MM.1S (cell line): ENCODE measurements around the gene S100A8.
"Not testable (repeated sequence)": the region's sequence is repeated elsewhere in the genome, so short reads cannot be mapped to it uniquely, and the experiment has no call there.

ENCODE experiments used
- DNase-seq: peaks from one replicate; pipeline ENCODE4 v3.0.0-alpha.2; 2015
- H2AFZ ChIP-seq: fragments of 300-600 bp; sonication (generic); 2 replicates; pipeline ENCODE4 v1.6.0; 2016; ENCODE audit warnings: antibody characterized with exemption, low read length
- H3F3A ChIP-seq: fragments of 300-600 bp; sonication (generic); 2 replicates; pipeline ENCODE4 v1.6.1; 2016; ENCODE audit warnings: mild to moderate bottlenecking, antibody characterized with exemption, low read length, moderate library complexity, mixed read lengths; ENCODE audit not compliant: insufficient read depth
- H3K27ac ChIP-seq: fragments of 300-600 bp; sonication (generic); 2 replicates; pipeline ENCODE4 v1.5.1; 2016; ENCODE audit warnings: mild to moderate bottlenecking, low read length
- H3K27me3 ChIP-seq: fragments of 300-600 bp; sonication (generic); replicated peaks from 2 replicates; pipeline ENCODE4 v1.6.0; 2016; ENCODE audit warnings: low read length; ENCODE audit not compliant: insufficient read depth
- H3K36me3 ChIP-seq: fragments of 300-600 bp; sonication (generic); replicated peaks from 2 replicates; pipeline ENCODE4 v1.6.1; 2016; ENCODE audit warnings: mild to moderate bottlenecking, low read length, mixed read lengths; ENCODE audit not compliant: insufficient read depth
- H3K4me1 ChIP-seq: fragments of 300-600 bp; sonication (generic); 2 replicates; pipeline ENCODE4 v1.6.1; 2016; ENCODE audit warnings: low read length, mixed read lengths
- H3K4me2 ChIP-seq: fragments of 300-600 bp; sonication (generic); 2 replicates; pipeline ENCODE4 v1.6.0; 2016; ENCODE audit warnings: low read depth, low read length
- H3K4me3 ChIP-seq: fragments of 300-600 bp; sonication (generic); 2 replicates; pipeline ENCODE4 v1.5.1; 2016; ENCODE audit warnings: low read length, mixed read lengths
- H3K79me2 ChIP-seq: fragments of 300-600 bp; sonication (generic); 2 replicates; pipeline ENCODE4 v1.6.1; 2016; ENCODE audit warnings: mixed run types, low read length, mixed read lengths
- H3K9ac ChIP-seq: fragments of 300-600 bp; sonication (generic); 2 replicates; pipeline ENCODE4 v1.6.1; 2016; ENCODE audit warnings: low read length, mixed read lengths
- H3K9me2 ChIP-seq: fragments of 300-600 bp; sonication (generic); replicated peaks from 2 replicates; pipeline ENCODE4 v1.6.1; 2016; ENCODE audit warnings: mild to moderate bottlenecking, low read length, mixed read lengths; ENCODE audit not compliant: insufficient read depth
- H3K9me3 ChIP-seq: fragments of 300-600 bp; sonication (generic); replicated peaks from 2 replicates; pipeline ENCODE4 v1.6.1; 2016; ENCODE audit warnings: mild to moderate bottlenecking, low read length, mixed read lengths; ENCODE audit not compliant: insufficient read depth
- H4K20me1 ChIP-seq: fragments of 300-600 bp; sonication (generic); 2 replicates; pipeline ENCODE4 v1.6.1; 2016; ENCODE audit warnings: mild to moderate bottlenecking, low read length, moderate library complexity, mixed read lengths; ENCODE audit not compliant: insufficient read depth
- EZH2 ChIP-seq: fragments of 300-600 bp; sonication (generic); optimal IDR thresholded peaks from 2 replicates; pipeline ENCODE3; 2017; ENCODE audit warnings: low read depth, mild to moderate bottlenecking, antibody characterized with exemption, low read length, mixed read lengths
- EZH2phosphoT487 ChIP-seq: fragments of 300-600 bp; sonication (generic); IDR thresholded peaks from 2 replicates; pipeline ENCODE4 v1.6.1; 2018; ENCODE audit warnings: antibody characterized with exemption, low read length
- TF ChIP-seq, protein P1 (sequence below): fragments of 300-600 bp; sonication (generic); IDR thresholded peaks from 2 replicates; pipeline ENCODE4 v1.5.1; 2016; ENCODE audit warnings: antibody characterized with exemption, low read length, mixed read lengths

The S100A8 gene

DNA sequence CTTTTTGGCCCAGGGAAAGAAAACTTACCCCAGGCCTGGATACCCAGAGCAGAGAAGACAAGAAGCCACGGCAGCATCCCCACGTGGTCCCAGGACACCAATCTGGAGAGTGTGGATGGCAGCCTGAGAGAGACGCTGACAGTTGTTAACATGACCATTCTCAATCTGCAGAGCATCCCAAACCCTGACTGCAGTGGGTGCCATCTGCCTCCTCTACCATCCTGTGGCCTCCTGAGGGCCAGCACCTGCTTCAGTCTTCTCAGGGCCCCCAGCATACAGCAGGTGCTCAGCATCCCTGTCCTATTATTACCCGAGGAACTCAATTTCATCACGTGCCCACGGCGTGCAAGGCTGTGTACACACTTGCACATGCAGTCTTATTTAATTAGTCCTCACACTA lies 43.0 kb downstream of the S100A8 start:
- Histone ChIP-seq H3K4me2 (no peak overlapping the region), H3K9ac (no peak overlapping the region)

GRCh38 chr1:153347049-153347448 lies 43.8 kb downstream of the S100A8 start:
- not testable (repeated sequence) for H3K27ac ChIP-seq, DNase-seq, H4K20me1 ChIP-seq, H3F3A ChIP-seq, H3K9ac ChIP-seq, H3K9me2 ChIP-seq, H3K36me3 ChIP-seq, H3K79me2 ChIP-seq, H3K9me3 ChIP-seq, H3K27me3 ChIP-seq, H3K4me2 ChIP-seq, H2AFZ ChIP-seq, H3K4me3 ChIP-seq
- peaks cover 29% of the 10 kb centered on the region for H3K4me1 ChIP-seq

More for the DNA sequence above, 43.0 kb downstream of the S100A8 start:
- H4K20me1 ChIP-seq: no peaks in the 10 kb centered on the region
- no peak overlapping the region for H2AFZ ChIP-seq
- no peaks in the 10 kb centered on the region for H3K79me2 ChIP-seq
- H3K27ac ChIP-seq: no peak overlapping the region
- no peaks in the 10 kb centered on the region for H3K9me3 ChIP-seq
- peaks cover 8% of the 10 kb centered on the region; the same call in 1 of the 2 replicates for H3K27me3 ChIP-seq
- peaks cover 29% of the 10 kb centered on the region for H3K4me1 ChIP-seq
- DNase-seq: no peak
- no peaks in the 10 kb centered on the region for H3K9me2 ChIP-seq
- H3F3A ChIP-seq: peaks cover 10% of the 10 kb centered on the region; the same call in 1 of the 2 replicates
- H3K4me3 ChIP-seq: no peak overlapping the region
- H3K36me3 ChIP-seq: no peaks in the 10 kb centered on the region
- TF ChIP-seq EZH2: no peak
- TF ChIP-seq, protein P1, sequence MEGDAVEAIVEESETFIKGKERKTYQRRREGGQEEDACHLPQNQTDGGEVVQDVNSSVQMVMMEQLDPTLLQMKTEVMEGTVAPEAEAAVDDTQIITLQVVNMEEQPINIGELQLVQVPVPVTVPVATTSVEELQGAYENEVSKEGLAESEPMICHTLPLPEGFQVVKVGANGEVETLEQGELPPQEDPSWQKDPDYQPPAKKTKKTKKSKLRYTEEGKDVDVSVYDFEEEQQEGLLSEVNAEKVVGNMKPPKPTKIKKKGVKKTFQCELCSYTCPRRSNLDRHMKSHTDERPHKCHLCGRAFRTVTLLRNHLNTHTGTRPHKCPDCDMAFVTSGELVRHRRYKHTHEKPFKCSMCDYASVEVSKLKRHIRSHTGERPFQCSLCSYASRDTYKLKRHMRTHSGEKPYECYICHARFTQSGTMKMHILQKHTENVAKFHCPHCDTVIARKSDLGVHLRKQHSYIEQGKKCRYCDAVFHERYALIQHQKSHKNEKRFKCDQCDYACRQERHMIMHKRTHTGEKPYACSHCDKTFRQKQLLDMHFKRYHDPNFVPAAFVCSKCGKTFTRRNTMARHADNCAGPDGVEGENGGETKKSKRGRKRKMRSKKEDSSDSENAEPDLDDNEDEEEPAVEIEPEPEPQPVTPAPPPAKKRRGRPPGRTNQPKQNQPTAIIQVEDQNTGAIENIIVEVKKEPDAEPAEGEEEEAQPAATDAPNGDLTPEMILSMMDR: no peak
- no peak for TF ChIP-seq EZH2phosphoT487

- DNase-seq: no peak
These were observed 44.7 kb downstream of the S100A8 start for GRCh38 chr1:153346077-153346723.

More at GRCh38 chr1:153346077-153346723, 44.7 kb downstream of the S100A8 start:
- Histone ChIP-seq H3K9me3 (no peaks in the 10 kb centered on the region), H3F3A (peaks cover 10% of the 10 kb centered on the region; the same call in 1 of the 2 replicates), H3K9ac (no peak overlapping the region), H3K9me2 (no peaks in the 10 kb centered on the region), H4K20me1 (no peaks in the 10 kb centered on the region), H2AFZ (no peak overlapping the region), H3K79me2 (no peaks in the 10 kb centered on the region), H3K4me3 (no peak overlapping the region), H3K27ac (no peak overlapping the region), H3K4me1 (peaks cover 29% of the 10 kb centered on the region), H3K36me3 (no peaks in the 10 kb centered on the region), H3K4me2 (no peak overlapping the region), H3K27me3 (peaks cover 6% of the 10 kb centered on the region; the same call in 1 of the 2 replicates)
- TF ChIP-seq EZH2 (no peak), EZH2phosphoT487 (no peak)
- TF ChIP-seq, protein P1: no peak
